HG03565 (cell line): ENCODE measurements around the gene SLC17A7.
"Not testable (repeated sequence)": the region's sequence is repeated elsewhere in the genome, so short reads cannot be mapped to it uniquely, and the experiment has no call there.

Source experiments
- ATAC-seq: cut with Tn5 transposase; IDR thresholded peaks from one replicate; pipeline ENCODE4 v1.9.1; 2021; ENCODE audit warnings: mild to moderate bottlenecking, moderate library complexity; ENCODE audit not compliant: unreplicated experiment

SLC17A7 gene

GRCh38 chr19:49441210-49441959 is at the start of gene SLC17A7:
Gene SLC17A7 (minus strand): TSS chr19:49441527. CDS start chr19:49441379, 148 bp downstream.
- ATAC-seq, result no peak

GRCh38 chr19:49490287-49491029 is 49.1 kb upstream of the SLC17A7 start:
- no peak for ATAC-seq

- no peak for ATAC-seq
These were observed 48.4 kb upstream of the SLC17A7 start for GRCh38 chr19:49489601-49490167.

- no peak for ATAC-seq
These were observed 47.7 kb upstream of the SLC17A7 start for GRCh38 chr19:49488863-49489537.

- ATAC-seq, result no peak
These were observed 46.9 kb upstream of the SLC17A7 start for GRCh38 chr19:49488046-49488862.

GRCh38 chr19:49487277-49488045 is 46.1 kb upstream of the SLC17A7 start, which contains the start of gene RPL13A:
Gene RPL13A (plus strand): TSS chr19:49487608. CDS start chr19:49487630, 22 bp downstream.
- peak; percentile 87 for ATAC-seq

- ATAC-seq, result no peak
These were observed 45.5 kb upstream of the SLC17A7 start for GRCh38 chr19:49486710-49487276.

GRCh38 chr19:49486232-49486631 is 44.9 kb upstream of the SLC17A7 start:
- ATAC-seq, result no peak

GRCh38 chr19:49481020-49481683 is 39.8 kb upstream of the SLC17A7 start:
- no peak for ATAC-seq

- no peak for ATAC-seq
These were observed 38.8 kb upstream of the SLC17A7 start for GRCh38 chr19:49479975-49480628.

- ATAC-seq, result no peak
These were observed 34.9 kb upstream of the SLC17A7 start for GRCh38 chr19:49475995-49476880.

- ATAC-seq, result no peak
These were observed 34.0 kb upstream of the SLC17A7 start for GRCh38 chr19:49475191-49475917.

GRCh38 chr19:49474542-49474924 is 33.2 kb upstream of the SLC17A7 start:
- no peak for ATAC-seq

- peak; percentile 41 for ATAC-seq
These were observed 32.7 kb upstream of the SLC17A7 start, which contains the start of gene FLT3LG for GRCh38 chr19:49473868-49474541. Gene FLT3LG (plus strand): TSS chr19:49474215. CDS start chr19:49474640, 425 bp downstream.

GRCh38 chr19:49473501-49473867 is 32.2 kb upstream of the SLC17A7 start:
- ATAC-seq, result not testable (repeated sequence)

- ATAC-seq, result no peak
These were observed 31.6 kb upstream of the SLC17A7 start for GRCh38 chr19:49472936-49473335.
